Measurements from ENCODE around the gene TBC1D22A.

DNA sequence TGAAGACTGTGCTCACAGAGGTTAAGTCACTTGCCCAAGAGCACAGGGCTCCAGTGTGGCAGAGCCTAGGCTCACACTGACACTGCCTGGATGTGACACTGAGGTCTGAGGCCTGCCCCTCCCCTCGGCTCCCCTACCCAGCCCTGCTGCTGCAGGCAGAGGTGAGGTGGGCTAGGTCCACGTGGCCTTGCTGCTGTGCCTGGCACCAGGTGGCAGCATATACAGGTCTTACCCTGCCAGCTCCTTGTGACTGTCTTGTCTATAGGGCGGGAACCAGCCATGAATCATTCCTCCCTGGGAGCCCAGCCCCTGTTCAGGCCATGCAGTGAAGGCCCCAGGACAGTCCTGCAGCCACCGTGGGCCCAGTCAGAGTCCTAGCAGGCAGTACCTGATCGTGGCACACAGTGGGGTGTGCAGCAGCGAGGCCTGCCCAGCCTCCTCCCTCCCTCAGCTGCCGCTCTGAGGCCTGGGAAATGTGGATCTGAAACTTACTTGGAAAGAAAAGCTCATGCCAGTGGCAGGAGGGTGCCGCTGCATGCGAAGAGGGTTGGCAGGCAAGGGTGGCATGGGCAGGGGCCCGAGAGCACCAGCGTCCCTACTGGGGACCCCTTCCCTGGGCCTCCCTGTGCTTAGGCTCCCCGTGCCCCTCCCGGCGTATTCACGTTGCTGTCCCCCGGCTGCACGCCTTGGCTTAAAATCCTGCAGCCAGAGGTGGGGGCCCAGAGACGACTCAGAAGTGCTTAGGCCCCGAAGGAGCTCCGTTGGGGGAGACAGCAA, 23.2 kb upstream of the TBC1D22A start:
- TF ChIP-seq, protein P1, sequence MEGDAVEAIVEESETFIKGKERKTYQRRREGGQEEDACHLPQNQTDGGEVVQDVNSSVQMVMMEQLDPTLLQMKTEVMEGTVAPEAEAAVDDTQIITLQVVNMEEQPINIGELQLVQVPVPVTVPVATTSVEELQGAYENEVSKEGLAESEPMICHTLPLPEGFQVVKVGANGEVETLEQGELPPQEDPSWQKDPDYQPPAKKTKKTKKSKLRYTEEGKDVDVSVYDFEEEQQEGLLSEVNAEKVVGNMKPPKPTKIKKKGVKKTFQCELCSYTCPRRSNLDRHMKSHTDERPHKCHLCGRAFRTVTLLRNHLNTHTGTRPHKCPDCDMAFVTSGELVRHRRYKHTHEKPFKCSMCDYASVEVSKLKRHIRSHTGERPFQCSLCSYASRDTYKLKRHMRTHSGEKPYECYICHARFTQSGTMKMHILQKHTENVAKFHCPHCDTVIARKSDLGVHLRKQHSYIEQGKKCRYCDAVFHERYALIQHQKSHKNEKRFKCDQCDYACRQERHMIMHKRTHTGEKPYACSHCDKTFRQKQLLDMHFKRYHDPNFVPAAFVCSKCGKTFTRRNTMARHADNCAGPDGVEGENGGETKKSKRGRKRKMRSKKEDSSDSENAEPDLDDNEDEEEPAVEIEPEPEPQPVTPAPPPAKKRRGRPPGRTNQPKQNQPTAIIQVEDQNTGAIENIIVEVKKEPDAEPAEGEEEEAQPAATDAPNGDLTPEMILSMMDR (IDR thresholded peaks at IDR 0.05) = peak in 3 of 6 experiments; percentile 36 to 54 (median 47)
- peak in 1 of 4 donors; percentile 28 for TF ChIP-seq POLR2A (IDR thresholded peaks at IDR 0.05)
